GM15510 (cell line): ENCODE results near the gene CASZ1.

ENCODE experiments used
- POLR2A ChIP-seq: IDR thresholded peaks from 3 replicates; pipeline ENCODE4 v1.6.1; 2011; ENCODE audit warnings: borderline replicate concordance; ENCODE audit not compliant: insufficient read length; ENCODE audit errors: extremely low read depth

The CASZ1 gene

DNA sequence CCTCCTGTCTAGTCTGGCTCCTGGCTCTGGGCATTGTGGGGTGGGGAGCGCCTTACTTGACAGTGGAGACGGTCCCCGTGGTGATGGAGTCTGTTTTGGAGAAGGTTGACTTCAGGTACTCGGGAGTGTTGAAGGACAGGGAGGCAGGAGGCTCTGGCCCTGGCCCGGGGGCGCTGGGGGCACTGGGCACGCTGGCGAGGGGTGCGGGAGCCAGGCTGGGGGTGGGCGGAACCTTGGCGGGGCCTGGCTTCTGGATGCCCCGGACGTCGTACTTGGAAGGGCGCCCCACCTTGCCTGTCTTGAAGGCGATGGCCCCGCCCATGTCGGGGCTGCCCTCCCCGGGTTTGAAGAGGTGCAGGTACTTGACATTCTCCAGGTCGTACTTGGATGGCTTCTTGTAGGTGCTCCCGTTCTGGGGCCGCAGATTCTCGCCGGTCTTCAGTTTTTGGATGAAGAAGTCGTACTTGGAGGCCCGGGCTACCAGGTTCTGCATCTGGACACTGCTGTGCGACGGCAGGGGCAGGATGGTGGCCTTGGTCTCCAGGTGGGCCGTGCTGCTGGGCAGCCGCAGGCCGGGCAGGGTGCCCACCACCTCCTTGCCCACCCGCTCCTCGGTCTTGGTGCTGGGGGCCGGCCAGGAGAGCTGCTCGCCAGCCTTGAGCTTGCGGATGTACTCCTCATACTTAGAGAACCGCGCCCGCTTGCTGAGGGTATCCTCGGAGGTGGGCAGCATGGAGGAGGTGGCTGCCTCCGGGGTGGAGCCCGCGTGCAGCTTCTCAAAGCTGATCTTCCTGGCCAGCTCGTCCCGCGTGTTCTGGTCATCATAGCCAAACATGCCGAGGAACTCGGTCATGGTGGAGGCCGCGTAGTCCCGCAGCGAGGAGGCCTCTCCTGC lies 136.6 kb downstream of the CASZ1 start:
- TF ChIP-seq POLR2A: no peak

DNA sequence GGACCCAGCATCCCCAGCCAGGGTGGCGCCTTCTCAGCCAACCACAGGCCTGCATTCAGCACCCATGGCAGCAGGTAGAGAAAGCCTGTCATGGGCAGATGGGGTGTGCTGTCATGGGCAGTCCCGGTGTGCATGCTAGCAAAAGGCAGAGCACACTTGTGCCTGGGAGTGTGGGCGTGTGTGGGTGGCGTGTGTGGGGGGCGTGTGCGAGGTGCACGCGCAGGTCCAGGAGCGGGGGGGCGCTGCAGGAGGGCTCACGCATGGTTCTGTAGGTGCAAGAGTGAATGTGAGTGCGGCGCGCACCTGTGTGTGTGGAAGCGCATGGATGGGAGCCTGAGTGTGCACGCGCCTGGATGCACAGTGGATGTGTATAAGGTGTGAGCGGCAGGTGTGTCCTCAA lies 137.2 kb downstream of the CASZ1 start:
- no peak for TF ChIP-seq POLR2A

DNA sequence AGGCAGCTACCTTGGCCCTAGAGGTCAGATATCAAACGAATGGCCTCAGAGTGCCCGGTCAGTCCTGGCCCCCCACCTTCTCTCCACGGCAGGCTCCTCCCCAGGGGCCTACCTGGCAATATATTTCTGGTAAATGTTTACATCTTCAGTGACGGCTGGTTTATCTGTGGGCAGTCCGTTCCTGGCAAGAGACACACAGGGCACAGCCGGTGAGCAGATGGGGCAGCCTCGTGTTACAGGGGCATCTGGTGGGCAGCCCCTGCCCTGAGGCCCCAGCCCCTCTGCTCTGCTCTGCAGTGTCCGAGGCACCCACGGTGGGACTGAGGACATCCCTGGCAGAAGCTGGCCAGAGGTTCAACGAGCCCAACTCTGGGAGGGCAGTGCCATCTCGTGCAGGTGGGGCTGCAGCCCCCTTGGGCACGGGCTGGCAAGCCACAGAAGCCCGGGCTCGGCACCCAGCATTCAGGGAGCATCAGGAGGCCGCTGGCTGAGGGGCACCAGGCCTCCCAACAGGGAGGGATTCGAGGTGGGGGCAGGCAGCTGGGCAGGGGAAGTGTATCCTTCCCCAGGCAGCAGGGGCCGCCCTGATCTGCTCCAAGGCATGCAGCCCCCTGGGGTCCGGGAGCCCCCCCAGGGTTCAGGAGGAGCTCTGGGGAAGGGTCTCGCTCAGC lies 137.9 kb downstream of the CASZ1 start:
- no peak for TF ChIP-seq POLR2A

GRCh38 chr1:10657088-10657847 lies 139.2 kb downstream of the CASZ1 start:
- TF ChIP-seq POLR2A: no peak

DNA sequence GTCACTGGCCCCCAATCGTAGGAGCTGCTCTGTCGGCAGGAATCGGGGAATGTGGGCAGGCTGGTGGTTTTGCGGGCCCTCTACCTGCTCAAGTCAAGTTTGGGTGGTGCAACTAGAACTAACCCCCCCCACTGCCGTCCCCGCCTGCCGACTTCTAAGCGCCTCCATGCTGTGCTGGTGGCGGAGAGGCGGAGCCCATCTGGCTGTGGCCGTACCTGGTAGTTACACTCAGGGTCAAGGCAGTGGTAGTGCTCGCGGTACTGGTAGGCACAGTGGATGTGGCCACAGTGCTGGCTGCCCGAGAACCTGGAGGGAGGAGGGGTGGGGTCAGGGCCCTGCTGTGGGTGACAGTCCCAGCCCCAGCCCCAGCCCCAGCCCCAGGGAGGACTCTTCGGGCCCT lies 140.0 kb downstream of the CASZ1 start:
- no peak for TF ChIP-seq POLR2A

DNA sequence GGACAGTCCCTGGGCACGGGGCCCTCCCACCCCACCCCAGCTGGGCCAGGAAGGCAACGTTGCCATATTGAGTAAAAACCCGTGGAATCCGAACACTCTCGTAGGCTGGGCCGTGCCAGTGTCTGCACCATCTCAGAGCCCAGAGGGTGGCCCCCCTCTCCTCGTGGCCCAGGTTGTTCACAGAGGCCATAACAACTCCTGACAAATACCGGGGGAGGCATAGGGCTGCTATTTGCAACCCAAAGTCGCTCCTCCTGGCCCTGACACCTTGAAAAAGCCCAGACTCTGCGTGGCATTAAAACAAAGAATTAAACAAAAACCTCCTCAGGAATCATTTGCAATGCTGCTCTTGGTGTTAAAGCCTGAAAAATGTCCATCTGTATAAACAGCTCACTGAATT lies 141.4 kb downstream of the CASZ1 start:
- TF ChIP-seq POLR2A: no peak

DNA sequence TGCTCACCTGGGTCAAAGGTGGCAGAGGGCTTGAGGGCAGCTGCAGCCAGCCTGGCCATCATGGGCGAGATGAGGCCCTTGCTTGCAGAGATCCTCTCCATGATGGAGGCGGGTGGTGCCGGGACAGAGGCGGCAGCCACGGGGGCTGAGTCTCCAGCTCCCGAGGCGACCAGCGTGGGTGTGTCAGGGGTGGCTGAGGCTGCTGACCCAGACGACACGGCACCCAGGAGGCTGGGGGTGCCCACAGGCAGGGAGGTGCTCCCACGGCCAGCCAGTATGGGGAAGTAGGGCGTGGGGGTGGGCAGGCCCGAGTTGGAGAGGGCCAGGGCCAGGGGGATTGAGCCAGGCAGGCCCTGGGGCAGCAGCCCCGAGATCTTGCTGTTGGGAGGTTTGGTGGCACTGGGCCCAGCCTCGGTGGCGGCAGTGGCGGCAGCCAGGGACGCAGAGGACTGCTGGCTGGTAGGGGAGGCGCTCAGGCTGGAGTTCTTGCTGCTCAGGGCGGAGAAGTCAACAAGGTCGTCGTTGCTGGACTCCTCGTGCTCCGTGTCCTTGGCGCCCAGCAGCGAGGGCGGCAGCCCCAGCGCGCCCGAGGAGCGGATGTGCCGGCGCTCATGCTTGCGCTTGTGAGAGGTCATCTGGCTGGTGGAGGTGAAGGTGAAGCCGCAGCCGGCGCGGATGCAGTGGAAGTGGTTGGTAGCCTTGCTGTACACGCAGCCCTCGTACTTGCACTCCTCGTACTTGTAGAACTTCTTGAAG lies 142.9 kb downstream of the CASZ1 start:
- no peak for TF ChIP-seq POLR2A

- TF ChIP-seq POLR2A: no peak
Observed at GRCh38 chr1:10652626-10653025, 143.8 kb downstream of the CASZ1 start.

DNA sequence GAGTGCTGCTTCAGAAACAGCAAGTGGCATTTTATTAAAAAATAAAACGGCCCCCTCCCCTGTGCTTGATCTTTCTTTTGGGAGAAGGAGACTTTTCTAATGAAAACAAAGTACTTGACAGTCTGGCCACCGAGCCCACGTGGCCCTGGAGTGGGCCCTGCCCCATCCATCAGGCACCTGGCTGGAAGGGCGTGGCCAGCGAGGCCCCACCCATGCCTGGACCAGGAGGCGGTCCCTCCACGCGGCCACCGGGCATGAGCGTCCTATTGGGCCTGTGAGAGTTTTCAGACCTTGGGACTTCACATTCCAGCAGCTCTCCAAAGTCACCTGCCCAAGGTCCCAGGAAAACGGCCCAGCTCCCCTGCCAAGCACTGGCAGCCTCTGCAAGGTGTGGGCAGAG lies 144.7 kb downstream of the CASZ1 start:
- no peak for TF ChIP-seq POLR2A

GRCh38 chr1:10651389-10651766 lies 145.1 kb downstream of the CASZ1 start:
- no peak for TF ChIP-seq POLR2A

DNA sequence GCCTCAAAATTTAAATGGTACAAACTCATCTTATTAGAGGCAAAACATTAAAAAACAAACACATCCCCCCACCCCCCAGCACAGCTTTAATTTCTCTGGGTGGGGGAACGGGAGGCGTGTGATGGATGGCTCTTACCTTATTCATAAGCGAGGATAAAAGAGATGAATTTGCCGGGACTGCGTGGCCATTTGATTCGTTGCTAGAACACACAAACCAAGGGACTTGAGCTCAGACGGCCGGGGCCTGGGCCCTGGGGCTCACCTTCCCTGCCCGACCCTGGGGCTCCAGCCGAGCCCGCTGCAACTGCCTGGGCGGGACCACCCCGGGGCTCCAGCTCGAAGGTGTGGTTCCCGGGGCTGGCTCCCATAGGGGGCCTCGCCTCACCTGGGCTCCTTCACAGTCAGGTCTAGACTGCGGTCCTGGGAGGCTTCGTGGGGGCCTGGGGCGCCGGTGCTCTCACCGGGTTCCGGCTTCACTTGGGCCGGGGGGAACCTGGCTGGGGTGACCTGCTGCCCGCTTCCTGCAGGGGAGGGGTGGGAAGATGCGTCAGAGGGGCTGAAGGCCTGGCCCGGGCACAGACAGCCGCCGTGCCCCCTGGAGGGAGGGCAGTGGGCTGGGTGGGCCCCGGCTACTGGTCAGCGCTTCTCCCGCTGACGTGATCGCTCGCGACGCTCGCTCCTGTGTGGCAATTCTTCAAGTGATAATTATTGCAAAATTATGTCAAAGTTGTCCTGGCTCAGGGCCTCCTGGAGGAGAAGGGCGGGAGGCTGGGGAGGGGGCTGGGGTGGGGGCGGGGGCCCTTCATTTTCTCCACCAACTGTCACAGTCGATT lies 145.7 kb downstream of the CASZ1 start:
- TF ChIP-seq POLR2A: no peak

- no peak for TF ChIP-seq POLR2A
Observed at GRCh38 chr1:10649517-10650201, 146.8 kb downstream of the CASZ1 start.
